Omental fat pad (tissue), 4 donors: ENCODE measurements around the gene COX6A2. TPM values are rescaled to one million over a fixed set of nuclear protein-coding genes. Genes with fewer than 3 reads are reported as not detected.
A peak's percentile ranks its signal among the peaks of the same experiment; 100 is the strongest.

Experiments
- ATAC-seq: fragments of 150-250 bp; one replicate; pipeline ENCODE4 v1.9.1; 2016; ENCODE audit warnings: mild to moderate bottlenecking, moderate library complexity; ENCODE audit not compliant: low FRiP score
- DNase-seq: peaks from one replicate; pipeline ENCODE4 v3.0.0-alpha.2; 2019; ENCODE audit warnings: low spot score
- CTCF ChIP-seq, 3 donors: fragments of 450-650 bp; IDR thresholded peaks; one replicate each; pipeline ENCODE4 v1.5.1; 2016 to 2017; ENCODE audit warnings: antibody characterized with exemption in 3 of 3, mild to moderate bottlenecking in 3 of 3, moderate library complexity in 2 of 3
- total RNA-seq, 4 donors: library from RNA; depleted of rRNA; stranded (reverse); fragments of >200 nt; gene quantifications; one replicate each; pipeline ENCODE4 v1.1.0, GENCODE V29; 2016

The COX6A2 gene
- not detected for total RNA-seq

- DNase-seq = no peak
- no peak for TF ChIP-seq CTCF (IDR thresholded peaks at IDR 0.05)
- ATAC-seq = no peak
Measured at GRCh38 chr16:31428279-31428597, at the start of gene COX6A2. Gene COX6A2, minus strand, starts transcription at chr16:31428360. Its CDS starts 35 bp downstream, at chr16:31428325.

GRCh38 chr16:31477220-31478216 lies 49.4 kb upstream of the COX6A2 start:
- ATAC-seq = no peak
- no peak for DNase-seq

GRCh38 chr16:31476303-31477219 lies 48.4 kb upstream of the COX6A2 start:
- no peak for ATAC-seq
- peak; percentile 37 for DNase-seq
- no peak for TF ChIP-seq CTCF (IDR thresholded peaks at IDR 0.05)

More at GRCh38 chr16:31477220-31478216, 49.4 kb upstream of the COX6A2 start:
- TF ChIP-seq CTCF (IDR thresholded peaks at IDR 0.05) = no peak

- no peak for ATAC-seq
- no peak for DNase-seq
- no peak for TF ChIP-seq CTCF (IDR thresholded peaks at IDR 0.05)
Measured at GRCh38 chr16:31475946-31476302, 47.8 kb upstream of the COX6A2 start.

- no peak for TF ChIP-seq CTCF (IDR thresholded peaks at IDR 0.05)
- ATAC-seq = no peak
- no peak for DNase-seq
Measured at GRCh38 chr16:31474773-31475738, 46.9 kb upstream of the COX6A2 start.

GRCh38 chr16:31474173-31474714 lies 46.1 kb upstream of the COX6A2 start:
- no peak for TF ChIP-seq CTCF (IDR thresholded peaks at IDR 0.05)
- no peak for DNase-seq
- no peak for ATAC-seq
